Ecto neural progenitor cell (in vitro differentiated cells): Measurements from ENCODE around the gene FAM120C.

ENCODE experiments used
- DNase-seq: peaks from one replicate; pipeline ENCODE4 v3.0.0-alpha.2; 2018; ENCODE audit warnings: low spot score

FAM120C gene

DNA sequence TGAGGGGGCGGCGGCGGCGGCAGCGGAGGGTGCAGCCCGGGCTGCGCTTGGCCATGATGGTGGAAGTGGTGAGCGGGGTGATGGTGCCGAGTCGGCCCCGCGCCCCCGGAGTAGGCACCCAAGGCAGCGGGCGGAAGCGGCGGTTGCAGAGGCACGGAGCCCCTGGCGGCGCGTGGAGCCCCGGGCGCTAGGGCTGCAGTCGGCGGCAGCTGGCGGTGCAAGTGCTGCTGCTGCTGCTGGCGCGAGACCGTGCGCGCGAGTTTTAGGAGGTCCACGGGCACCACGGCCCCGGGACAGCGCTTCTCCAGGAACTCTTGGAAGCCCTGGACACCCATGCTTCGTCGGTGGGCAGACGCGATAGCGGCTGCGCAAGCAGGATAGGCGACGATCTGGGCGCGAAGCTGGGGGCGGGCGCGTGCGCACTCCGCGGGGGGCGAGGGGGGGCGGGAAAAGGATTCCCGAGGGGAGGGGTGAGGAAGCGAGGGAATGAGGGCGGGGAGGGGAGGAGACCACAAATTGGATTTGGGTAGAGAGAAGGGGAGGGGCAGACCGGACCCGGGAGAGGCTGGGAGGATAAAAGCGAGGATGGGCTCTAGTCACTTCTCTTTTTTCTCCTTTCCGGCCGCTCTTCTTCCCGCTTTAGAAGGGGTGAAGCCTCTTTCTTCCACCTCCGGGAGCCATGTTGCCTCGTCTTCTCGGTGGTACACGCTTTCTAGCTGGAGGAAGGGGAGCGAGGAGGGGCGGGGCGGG lies at the start of gene FAM120C:
FAM120C (minus strand) TSS at position 391 of the 750 bp plus-strand sequence; CDS start at position 335, 56 bp downstream.
- DNase-seq: peak; percentile 75

DNA sequence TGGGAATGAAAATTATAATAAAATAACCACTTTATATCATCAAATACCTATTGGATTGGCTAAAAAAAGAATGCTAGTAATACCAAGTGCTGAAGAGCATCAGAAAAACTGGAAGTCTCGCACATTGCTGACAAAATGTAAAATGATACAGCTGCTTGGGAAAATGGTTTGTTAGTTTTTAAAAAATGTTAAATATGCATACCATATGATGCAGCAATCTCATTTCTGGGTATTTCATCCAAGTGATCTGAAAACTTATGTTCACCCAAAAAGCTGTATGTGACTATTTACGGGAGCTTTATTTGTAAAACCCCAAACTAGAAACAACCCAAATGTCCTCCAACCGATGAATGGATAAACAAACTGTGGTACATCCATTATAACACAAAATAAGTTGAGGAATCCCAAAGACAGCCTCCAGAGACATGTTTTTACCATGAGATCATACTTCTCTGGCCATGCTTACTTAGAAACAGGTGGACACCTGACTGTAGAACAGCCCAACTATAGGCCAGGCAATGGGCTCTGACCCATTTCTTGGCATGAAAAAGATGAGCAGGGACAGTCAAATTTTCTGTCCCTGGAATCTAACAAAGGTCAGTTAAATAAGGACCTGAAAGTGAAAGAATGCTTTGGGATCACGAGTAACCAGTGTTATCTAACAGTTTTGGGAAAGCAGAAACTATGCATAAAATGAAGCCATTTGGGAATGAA lies 47.5 kb upstream of the FAM120C start:
- DNase-seq: no peak

GRCh38 chrX:54223581-54223980 lies 40.5 kb upstream of the FAM120C start:
- DNase-seq: no peak

DNA sequence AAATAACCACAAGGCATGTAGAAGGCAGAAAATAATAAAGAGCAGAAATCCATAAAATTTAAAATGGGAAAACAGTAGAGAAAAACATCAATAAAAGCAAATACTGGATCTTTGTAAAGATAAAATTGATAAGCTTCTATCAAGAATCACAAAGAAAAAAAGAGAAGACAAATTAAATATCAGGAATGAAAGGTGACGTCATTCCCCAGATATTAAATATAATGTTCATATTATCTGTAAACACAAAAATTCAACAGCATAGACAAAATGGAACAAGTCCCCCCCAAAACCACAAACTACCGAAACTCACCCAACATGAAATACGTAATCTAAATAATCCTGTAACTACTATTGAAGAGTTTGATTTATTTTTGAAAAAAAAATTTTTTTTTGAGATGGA lies 30.5 kb upstream of the FAM120C start:
- no peak for DNase-seq

DNA sequence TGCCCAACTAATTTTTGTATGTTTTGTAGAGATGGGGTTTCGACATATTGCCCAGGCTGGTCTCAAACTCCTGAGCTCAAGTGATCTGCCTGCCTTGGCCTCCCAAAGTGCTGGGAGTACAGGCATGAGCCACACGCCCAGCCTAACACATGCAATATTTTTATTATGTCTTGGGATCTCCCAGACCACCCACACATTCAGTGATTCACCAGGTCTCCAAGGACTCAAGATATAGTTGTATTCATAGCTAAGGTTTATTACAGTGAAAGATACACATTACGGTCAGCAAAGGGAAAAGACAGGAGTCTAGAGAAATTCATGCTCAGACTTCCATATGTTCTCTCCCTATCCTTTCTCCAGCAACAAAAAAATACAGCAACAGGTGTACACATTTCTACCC lies 25.5 kb upstream of the FAM120C start:
- no peak for DNase-seq

GRCh38 chrX:54198262-54198661 lies 15.2 kb upstream of the FAM120C start:
- DNase-seq: no peak

DNA sequence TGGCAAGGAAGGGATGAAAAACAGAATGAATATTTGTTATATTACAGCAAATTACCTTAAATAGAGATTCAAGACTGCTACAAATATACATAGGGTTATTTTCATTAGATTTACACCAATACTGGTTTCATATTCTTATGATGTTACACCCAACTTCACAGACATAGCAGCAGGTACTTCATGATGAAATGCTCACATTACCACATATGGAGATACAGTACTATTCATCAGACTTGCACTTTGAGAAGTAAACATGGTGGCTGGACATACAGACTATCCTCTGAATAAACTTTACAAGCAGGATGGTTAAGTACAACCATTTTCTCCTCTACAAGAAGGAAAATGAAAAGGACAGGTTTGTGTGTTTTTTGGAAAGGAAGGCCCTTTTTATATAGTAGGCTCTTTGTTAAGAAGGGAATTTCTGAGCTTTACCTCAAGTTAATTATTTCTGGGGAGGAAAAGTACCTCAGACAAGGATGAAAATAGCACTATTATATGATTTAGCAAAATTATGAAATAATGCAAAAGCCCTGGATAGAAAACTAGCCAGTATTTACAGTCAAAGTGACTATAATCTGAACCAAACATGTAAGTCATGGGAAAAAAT lies 12.0 kb upstream of the FAM120C start:
- no peak for DNase-seq

DNA sequence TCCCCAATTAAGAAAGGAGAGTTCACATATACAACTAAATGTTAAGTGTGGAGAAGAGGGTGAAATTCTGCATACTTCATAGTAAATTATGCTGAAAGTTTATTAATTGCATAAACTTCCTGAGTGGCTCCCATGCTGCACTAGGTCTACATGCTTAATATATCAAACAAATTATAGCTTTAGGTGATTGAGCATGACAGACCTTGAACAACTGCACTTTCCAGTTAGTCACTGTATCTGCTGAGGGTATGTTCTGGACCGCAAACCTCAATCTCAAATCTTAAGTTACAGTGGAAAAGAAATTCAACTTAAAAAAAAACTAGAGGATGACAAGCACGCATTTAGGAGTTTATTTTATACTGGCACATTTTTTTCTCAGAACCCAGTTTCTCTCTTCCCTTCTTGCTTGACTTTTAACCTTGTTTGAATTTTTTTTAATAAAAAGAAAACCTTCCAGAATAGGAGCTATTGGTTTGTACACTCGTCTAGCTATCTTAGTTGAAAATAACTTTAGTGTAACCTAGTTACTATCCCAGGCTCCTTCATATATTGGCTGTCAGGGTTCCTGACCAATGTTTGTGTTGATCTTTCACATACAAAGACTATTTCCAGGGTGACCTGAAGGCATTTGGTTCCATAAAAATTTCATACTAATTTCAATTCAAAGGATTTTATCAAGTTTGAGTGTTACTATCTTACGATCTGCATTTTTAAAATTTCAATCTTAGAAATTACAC lies 10.2 kb upstream of the FAM120C start:
- no peak for DNase-seq

DNA sequence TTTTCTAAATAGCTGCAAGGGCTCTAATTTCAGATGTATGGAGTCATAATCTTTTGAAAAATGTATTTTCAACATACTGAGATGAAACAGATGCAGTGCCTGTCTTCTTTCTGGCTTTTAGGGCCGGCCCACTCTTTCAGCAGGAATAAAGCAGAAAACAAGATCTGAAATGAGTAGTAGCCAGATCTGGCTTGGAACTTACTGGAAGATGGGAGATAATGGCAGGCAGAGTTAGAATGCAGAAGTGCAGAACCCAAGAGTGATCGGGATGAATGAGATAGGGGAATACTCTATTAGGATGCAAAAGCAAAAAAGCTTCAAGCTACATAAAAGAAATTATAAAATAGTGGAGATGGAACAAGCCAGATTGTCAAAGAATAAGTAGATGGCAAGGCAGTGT lies 1.4 kb upstream of the FAM120C start:
- DNase-seq: no peak

- DNase-seq: peak; percentile 52
These were observed 725 bp downstream of the FAM120C start for GRCh38 chrX:54182194-54182863.

DNA sequence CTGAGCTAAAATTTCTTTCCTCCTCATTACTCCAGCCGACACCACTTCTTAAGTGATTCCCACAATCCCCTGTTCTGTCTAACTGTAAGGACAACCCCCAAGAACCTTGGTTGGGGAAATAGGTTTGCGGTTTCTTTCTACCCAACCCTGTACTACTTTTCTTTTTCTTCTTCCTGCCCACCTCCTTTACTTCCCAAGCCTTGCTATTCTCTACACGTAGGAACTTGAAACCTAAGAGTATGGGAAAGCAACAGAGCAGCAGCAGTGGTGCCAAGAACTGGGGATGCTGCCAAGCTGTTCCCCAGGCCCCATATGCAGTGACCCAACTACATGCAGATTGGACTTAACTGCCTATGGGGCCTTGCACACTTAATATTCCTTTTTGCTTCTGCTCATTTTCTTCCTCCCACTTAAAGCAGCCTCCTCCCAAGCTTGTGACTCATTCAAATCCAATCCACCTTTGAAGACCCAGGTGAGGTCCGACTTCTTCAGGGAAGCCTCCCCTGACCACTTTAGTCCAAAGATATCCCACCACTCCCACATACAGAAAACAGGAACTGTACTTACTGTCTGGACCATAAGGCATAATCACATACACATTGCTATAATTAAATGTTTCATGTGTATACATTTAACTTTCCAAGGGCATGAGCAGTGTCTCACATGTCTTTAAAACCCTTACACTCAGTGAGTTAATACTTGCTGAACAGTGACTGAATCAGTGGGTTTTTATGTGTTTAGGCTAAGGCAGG lies 1.7 kb downstream of the FAM120C start:
- no peak for DNase-seq

DNA sequence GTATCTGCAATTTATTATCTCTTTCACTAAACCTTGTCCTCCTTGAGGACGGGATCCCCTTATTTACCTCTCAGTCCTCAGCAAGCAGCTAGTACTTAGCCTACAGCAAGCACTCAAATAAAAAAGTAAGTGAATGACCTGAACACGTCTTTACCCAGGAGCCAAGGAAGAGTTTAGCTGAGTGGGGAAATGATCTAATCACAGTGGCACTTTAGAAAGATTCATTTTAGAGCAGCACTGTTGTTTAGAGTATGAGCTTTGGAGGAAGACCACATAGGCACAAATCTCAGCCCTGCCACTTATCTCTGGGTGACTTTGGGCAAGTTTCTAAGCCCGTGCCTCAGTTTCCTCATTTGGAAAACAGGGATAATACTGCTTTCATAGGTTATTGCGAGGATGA lies 2.7 kb downstream of the FAM120C start:
- no peak for DNase-seq

DNA sequence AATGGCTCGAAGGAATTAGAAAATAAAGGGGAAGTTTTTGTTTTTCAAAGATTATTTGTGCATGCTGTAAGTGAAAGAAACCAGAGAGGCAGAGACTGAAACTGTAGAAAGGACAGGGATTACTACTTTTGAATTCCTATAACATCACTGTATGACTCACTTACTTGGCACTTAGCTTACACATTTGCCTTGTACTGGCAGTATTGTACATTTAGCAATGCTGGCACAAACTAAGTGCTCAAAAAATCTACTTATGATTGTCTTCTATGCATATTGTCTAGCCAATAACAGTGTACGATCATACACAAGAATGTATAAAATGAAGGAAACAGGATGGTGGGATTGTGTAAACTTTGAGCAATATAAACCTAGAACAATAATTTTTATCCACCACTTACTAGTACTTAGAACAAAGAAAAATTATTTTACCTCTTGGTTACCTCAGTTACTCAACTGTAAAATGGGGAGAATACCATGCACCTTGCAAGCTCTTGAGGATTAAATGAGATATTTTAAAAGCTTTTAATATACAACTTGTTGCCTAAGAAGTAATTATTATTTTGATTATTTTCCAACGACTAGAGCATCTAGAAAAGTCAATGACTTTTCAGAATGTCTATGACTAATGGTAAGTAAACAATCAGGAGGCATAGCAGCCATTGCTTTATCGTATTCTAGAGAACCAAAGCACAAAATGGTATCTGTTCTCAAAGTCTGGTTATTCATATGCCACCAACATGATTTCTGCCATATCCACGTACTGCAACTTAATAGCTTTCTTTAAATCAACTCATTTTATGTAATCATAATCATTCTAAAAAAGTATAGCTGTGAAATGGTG lies 4.7 kb downstream of the FAM120C start:
- DNase-seq: no peak

DNA sequence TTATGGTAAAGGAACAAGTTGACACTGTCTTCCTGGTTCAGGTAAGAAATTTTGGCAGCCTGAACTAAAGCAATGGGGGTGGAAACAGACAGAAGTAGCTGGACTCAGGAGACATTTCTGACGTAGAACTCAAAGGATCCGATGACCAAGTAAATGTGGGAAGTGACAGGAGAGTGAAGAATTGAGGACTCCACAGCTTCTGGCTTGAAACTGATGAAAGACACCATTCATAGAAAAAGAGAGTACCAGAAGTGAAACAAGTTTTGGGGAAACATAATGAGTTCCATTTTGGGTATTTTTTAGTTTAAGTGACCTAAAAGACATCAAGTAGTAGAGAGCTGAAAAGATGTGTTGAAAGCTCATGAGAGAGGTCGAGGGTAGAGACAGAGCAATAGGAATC lies 5.7 kb downstream of the FAM120C start:
- no peak for DNase-seq

DNA sequence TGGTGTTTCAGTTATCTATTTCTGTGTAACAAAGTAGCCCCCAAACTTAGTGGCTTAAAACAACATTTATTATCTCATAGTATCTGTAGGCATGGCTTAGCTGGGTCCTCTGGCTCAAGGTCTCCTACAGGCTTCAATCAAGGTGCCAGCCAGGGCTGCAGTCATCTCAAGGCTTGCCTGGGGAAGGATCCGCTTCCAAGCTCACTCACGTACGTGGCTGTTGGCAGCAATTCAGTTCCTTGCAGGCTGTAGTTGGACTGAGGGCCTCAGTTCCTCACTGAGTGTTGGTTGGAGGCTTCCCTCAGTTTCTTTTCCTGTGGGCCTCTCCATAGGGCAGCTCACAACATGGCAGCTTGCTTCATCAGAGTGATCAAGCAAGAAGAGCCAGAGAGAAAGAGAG lies 9.3 kb downstream of the FAM120C start:
- no peak for DNase-seq

DNA sequence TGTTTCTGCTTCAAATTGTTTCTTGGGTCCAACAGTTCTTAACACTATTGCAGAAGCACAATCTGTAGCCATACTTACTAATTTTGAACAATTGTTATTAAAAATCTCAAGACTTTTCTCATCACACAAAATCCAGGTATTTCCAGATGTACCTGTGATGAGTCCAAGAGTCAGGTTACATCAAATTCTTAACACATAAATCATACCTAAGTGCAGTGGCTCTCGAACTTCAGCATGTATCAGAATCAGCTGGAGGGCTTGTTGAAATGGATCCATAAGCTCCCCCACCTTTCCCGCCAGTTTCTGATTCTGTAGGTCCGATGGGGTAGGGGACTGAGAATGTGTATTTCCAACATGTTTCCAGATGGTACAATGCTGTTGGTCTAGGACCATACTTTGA lies 10.6 kb downstream of the FAM120C start:
- DNase-seq: no peak

GRCh38 chrX:54171527-54172250 lies 11.4 kb downstream of the FAM120C start:
- no peak for DNase-seq

GRCh38 chrX:54171091-54171490 lies 12.0 kb downstream of the FAM120C start:
- no peak for DNase-seq

GRCh38 chrX:54166915-54167314 lies 16.1 kb downstream of the FAM120C start:
- DNase-seq: no peak

GRCh38 chrX:54157561-54157960 lies 25.5 kb downstream of the FAM120C start:
- DNase-seq: no peak
